GM12874 (cell line): Measurements from ENCODE around the gene TBX4.

Source experiments
- TF ChIP-seq, protein P1 (sequence below): IDR thresholded peaks from 2 replicates; pipeline ENCODE4 v1.5.1; 2011; ENCODE audit warnings: low read depth, mild to moderate bottlenecking, control low read depth, low read length, moderate library complexity; ENCODE audit not compliant: insufficient read depth

TBX4 gene

DNA sequence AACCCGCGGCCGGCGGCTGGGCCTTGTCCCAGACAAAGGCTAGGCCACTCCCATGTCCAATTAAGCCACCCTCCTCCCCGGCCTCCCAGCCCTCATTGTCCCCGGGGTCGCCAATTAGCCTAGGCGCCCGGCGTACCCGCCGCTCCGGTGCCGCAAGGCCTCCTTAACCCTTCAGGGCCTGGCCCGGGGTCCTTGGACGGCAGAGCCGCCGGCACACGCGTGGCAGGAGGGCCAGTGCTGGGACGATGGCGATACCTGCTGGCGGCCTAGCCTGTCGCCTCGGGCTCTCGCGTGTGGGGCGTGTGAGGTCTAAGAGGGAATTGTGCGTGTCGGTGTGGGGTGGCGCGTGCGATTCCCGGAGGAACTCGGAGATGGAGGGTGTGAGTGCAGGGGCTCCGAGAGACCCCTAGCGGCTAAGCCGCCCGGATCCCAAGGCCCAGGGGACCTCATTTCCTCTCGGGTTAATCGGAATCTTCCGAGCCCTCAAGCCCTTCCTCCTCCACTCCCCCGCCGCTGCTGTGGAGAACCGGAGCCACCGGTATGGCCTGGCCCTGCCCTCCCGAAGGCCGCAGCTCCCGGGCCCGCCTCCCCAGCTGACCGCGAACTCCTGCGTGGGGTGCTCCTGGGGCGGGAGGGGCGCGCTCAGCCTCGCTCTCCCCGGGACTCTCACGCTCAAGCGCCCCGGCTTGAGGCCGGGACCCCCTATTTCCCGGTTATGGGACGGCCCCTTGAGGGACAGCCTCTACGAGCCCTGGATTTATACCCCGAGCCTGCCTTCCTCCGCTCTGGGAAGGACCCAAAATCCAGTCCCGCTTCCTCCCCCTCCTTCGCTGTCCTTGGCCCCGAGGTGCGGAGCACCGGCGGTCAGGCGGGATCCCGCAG is 40.7 kb upstream of the TBX4 start:
- TF ChIP-seq, protein P1, sequence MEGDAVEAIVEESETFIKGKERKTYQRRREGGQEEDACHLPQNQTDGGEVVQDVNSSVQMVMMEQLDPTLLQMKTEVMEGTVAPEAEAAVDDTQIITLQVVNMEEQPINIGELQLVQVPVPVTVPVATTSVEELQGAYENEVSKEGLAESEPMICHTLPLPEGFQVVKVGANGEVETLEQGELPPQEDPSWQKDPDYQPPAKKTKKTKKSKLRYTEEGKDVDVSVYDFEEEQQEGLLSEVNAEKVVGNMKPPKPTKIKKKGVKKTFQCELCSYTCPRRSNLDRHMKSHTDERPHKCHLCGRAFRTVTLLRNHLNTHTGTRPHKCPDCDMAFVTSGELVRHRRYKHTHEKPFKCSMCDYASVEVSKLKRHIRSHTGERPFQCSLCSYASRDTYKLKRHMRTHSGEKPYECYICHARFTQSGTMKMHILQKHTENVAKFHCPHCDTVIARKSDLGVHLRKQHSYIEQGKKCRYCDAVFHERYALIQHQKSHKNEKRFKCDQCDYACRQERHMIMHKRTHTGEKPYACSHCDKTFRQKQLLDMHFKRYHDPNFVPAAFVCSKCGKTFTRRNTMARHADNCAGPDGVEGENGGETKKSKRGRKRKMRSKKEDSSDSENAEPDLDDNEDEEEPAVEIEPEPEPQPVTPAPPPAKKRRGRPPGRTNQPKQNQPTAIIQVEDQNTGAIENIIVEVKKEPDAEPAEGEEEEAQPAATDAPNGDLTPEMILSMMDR: no peak

DNA sequence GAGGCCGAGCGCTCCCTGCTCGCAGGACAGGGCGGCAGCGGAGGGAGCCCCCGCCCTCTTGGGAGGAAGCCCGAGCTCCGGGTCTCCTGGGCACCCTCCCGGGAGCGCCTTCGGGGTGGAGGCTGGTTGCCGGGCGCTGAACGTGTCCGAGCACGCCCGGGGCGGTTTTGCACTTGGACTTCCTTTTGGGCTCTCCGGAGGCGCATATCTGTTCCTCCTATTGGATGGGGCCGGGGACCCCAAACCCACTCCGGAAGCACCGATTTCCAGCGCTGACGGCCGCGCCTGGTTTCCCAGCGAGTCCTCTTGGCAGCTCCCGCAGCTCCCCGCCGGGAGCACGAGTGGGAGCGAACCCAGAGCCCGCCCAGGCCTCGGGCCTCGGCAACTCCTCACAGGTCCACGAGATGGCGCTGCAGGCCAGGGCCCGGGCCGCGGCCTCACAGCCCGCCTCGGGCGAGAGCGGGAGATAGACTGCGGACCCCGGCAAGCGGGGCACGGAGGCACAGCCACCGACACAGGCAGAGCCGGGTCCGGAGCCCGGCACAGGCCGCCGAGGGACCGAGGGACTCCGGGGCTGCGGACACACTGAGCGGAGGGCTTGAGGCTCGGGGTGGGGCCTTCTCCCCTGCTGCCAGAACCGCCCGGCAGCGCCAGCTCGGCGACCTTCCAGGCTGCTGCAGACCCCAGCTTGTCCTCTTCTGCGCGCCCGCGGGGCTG is 39.9 kb upstream of the TBX4 start:
- TF ChIP-seq, protein P1: peak; percentile 96

GRCh38 chr17:61412860-61413660 is 39.2 kb upstream of the TBX4 start:
- TF ChIP-seq, protein P1: no peak

GRCh38 chr17:61413661-61414126 is 38.5 kb upstream of the TBX4 start:
- TF ChIP-seq, protein P1: no peak

- TF ChIP-seq, protein P1: no peak
These were observed 37.9 kb upstream of the TBX4 start for GRCh38 chr17:61414141-61414935.

DNA sequence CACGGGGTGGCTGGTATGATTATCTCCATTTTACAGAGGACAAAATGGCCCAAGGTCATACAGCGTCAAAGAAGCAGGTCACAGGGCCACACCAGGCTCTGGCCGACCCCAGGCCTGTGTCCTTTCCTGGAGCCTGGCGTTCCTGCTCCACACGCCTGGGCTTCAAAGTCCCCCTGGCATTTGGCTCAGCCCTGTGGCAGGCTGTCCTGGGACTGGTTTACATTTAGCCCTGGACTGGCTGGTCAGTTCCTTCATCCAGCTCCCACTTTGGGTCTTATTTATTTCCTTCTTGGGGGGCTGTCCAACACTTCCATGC is 37.3 kb upstream of the TBX4 start:
- TF ChIP-seq, protein P1: no peak
